Measurements from ENCODE around the gene TRAM2. TPM values are rescaled to one million over a fixed set of nuclear protein-coding genes. Genes with fewer than 3 reads are reported as not detected.

TRAM2 gene
- total RNA-seq, 2 experiments from 2014 or later, result 7.1 to 7.6 TPM

DNA sequence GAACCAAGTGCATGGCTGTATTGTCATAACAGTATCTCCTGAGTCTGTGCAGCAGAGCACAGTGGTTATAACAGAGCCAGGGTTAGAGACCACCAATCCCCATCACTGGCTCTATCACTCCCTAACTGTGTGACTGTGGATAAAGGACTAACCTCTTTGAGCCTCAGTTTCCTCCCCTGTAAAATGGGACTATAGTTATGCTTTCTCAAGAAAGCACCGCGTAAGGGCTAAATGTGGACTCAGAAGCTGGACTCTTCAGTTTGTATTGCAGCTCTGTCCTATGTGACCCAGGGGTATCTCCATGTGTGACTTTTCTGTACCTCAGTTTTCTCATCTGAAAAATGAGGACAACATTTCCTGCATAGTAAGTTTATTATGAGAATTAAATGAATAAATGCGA, 59.9 kb downstream of the TRAM2 start:
- ATAC-seq (ENCODE audit: poor library complexity), result no peak
- Mint-ChIP-seq H3K4me1 (ENCODE audit: low read depth) (no peaks in the 10 kb centered on the region), H3K4me3 (no peak overlapping the region), H3K27ac (no peak overlapping the region), H3K27me3 (no peaks in the 10 kb centered on the region), H3K36me3 (ENCODE audit: low read depth) (peaks cover 63% of the 10 kb centered on the region), H3K9me3 (no peaks in the 10 kb centered on the region)
- intact Hi-C loops (cut with DNase I, micrococcal nuclease), result loop anchor here in 1 of 2 experiments (5.0 kb wide), 1 partner anchor 95 kb away; the partner anchor contains the start of gene EFHC1
- Histone ChIP-seq H3K36me3 (ENCODE audit: insufficient read depth, low read length) (peaks cover 42% of the 10 kb centered on the region), H3K4me1 (ENCODE audit: insufficient read depth, low read length) (no peaks in the 10 kb centered on the region), H3K27ac (ENCODE audit: low read depth in 1 of 2, low read length in 2 of 2) (no peak overlapping the region), H3K9me3 (ENCODE audit: control insufficient read depth in 1 of 2, insufficient read depth in 1 of 2, low read length in 2 of 2) (no peaks in the 10 kb centered on the region), H3K27me3 (ENCODE audit: control insufficient read depth in 1 of 2, insufficient read depth in 2 of 2, low read length in 2 of 2) (no peaks in the 10 kb centered on the region), H3K4me3 (ENCODE audit: low read length) (no peak overlapping the region)
- ChIA-PET CTCF (no interaction called here), POLR2A (no interaction called here)
- no peak for TF ChIP-seq CTCF (IDR thresholded peaks at IDR 0.05)
- no peak for DNase-seq

- intact Hi-C loops (cut with DNase I, micrococcal nuclease), result loop anchor here in 1 of 2 experiments (5.0 kb wide), 1 partner anchor 94 kb away; the partner anchor contains the start of gene EFHC1
- ChIA-PET CTCF (interaction anchor here (1.2 kb wide), 1 partner anchor 20 kb away, joined by 3 read pairs; no protein-coding TSS in a partner anchor), POLR2A (no interaction called here)
- Mint-ChIP-seq H3K36me3 (ENCODE audit: low read depth) (peaks cover 70% of the 10 kb centered on the region), H3K9me3 (no peaks in the 10 kb centered on the region), H3K4me1 (ENCODE audit: low read depth) (no peaks in the 10 kb centered on the region), H3K4me3 (no peak overlapping the region), H3K27ac (no peak overlapping the region), H3K27me3 (no peaks in the 10 kb centered on the region)
- Histone ChIP-seq H3K27ac (ENCODE audit: low read depth in 1 of 2, low read length in 2 of 2) (no peak overlapping the region), H3K9me3 (ENCODE audit: control insufficient read depth in 1 of 2, insufficient read depth in 1 of 2, low read length in 2 of 2) (no peaks in the 10 kb centered on the region), H3K36me3 (ENCODE audit: insufficient read depth, low read length) (peaks cover 42% of the 10 kb centered on the region), H3K4me1 (ENCODE audit: insufficient read depth, low read length) (no peaks in the 10 kb centered on the region), H3K27me3 (ENCODE audit: control insufficient read depth in 1 of 2, insufficient read depth in 2 of 2, low read length in 2 of 2) (no peaks in the 10 kb centered on the region), H3K4me3 (ENCODE audit: low read length) (no peak overlapping the region)
- TF ChIP-seq CTCF (IDR thresholded peaks at IDR 0.05), result no peak
- ATAC-seq (ENCODE audit: poor library complexity) (no peak), DNase-seq (no peak)
These were observed 60.6 kb downstream of the TRAM2 start for GRCh38 chr6:52516269-52516668.

DNA sequence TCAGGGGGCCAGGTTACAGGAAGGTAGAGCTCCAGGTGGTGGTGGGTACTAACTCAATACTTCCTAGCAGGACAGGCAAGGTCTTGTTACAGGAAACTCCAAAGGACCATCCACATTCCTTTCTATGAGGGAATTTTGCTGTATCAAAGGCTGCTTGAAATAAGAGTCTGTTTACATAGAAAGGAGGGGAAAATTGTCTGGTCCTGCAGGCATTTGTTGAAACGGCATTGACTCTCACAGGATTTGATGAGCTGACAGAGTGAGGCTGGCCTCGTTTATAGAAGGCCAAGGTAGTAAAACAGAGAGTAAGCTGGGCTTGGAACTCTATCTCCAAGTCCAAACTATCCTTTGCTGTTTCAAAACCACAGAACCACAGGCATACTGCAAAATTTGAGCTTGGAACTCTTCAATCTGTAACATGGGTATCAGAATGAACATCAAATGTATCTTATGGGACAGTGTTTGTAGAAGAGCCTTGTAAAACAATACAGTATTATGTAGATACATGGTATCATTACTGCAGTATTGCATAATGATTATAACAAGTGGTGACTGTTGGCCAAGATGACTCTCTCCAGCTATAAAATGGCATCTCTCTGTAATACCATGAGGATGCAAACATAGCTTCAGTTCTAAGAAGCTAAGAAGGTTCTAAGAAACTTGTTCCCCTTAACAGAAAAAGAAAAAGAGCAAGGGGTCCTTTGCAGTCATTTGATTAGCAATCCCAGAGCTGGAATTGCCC, 61.5 kb downstream of the TRAM2 start:
- no peaks in the 10 kb centered on the region for H3K9me3 Mint-ChIP-seq

More for the DNA sequence above, 61.5 kb downstream of the TRAM2 start:
- Mint-ChIP-seq H3K4me3 (no peak overlapping the region), H3K36me3 (ENCODE audit: low read depth) (peaks cover 79% of the 10 kb centered on the region), H3K27ac (no peak overlapping the region), H3K27me3 (no peaks in the 10 kb centered on the region), H3K4me1 (ENCODE audit: low read depth) (no peaks in the 10 kb centered on the region)
- Histone ChIP-seq H3K4me1 (ENCODE audit: insufficient read depth, low read length) (no peaks in the 10 kb centered on the region), H3K9me3 (ENCODE audit: control insufficient read depth in 1 of 2, insufficient read depth in 1 of 2, low read length in 2 of 2) (no peaks in the 10 kb centered on the region), H3K27ac (ENCODE audit: low read depth in 1 of 2, low read length in 2 of 2) (no peak overlapping the region), H3K36me3 (ENCODE audit: insufficient read depth, low read length) (peaks cover 42% of the 10 kb centered on the region), H3K4me3 (ENCODE audit: low read length) (no peak overlapping the region), H3K27me3 (ENCODE audit: control insufficient read depth in 1 of 2, insufficient read depth in 2 of 2, low read length in 2 of 2) (no peaks in the 10 kb centered on the region)
- DNase-seq, result no peak
- intact Hi-C loops (cut with DNase I, micrococcal nuclease), result loop anchor here in 1 of 2 experiments (5.0 kb wide), 1 partner anchor 93 kb away; the partner anchor contains the start of gene EFHC1
- ChIA-PET CTCF (interaction anchor here (1.2 kb wide), 1 partner anchor 21 kb away, joined by 3 read pairs; no protein-coding TSS in a partner anchor), POLR2A (no interaction called here)
- ATAC-seq (ENCODE audit: poor library complexity), result no peak
- TF ChIP-seq CTCF (IDR thresholded peaks at IDR 0.05), result no peak

Data from CD4-positive, alpha-beta T cell (primary cell).